PC-9 (cell line): ENCODE data around the gene GPR135. TPM values are rescaled to one million over a fixed set of nuclear protein-coding genes. Genes with fewer than 3 reads are reported as not detected.
A peak's percentile ranks its signal among the peaks of the same experiment; 100 is the strongest.

ENCODE experiments used
- BruUV-seq: library from RNA; stranded (reverse); fragments of 400-500 nt; replicated peaks from 2 replicates; lab custom pipeline; 2021; lab: Mats Ljungman, UMichigan
- CTCF ChIA-PET: fragments of 300-600 bp; sonication (Branson Sonifier 250); formaldehyde crosslinking; loops from one replicate; lab custom pipeline; 2022; ENCODE audit warnings: antibody characterized with exemption; lab: Charles Lee
- POLR2A ChIA-PET: fragments of 300-600 bp; sonication (Branson Sonifier 250); formaldehyde crosslinking; loops from one replicate; lab custom pipeline; 2022; ENCODE audit warnings: antibody characterized with exemption; ENCODE audit not compliant: unreplicated experiment; lab: Charles Lee
- DNase-seq, 2 experiments: peaks; one replicate each; pipeline versions ENCODE4 v3.0.0 to v3.0.0-alpha.2; 2015 to 2022; ENCODE audit warnings: mixed read lengths in 1 of 2
- H2AFZ ChIP-seq: fragments of 200-600 bp; sonication (generic); 2 replicates; pipeline ENCODE4 v1.8.1; 2017; ENCODE audit warnings: antibody characterized with exemption
- H3F3A ChIP-seq: fragments of 200-600 bp; sonication (generic); 2 replicates; pipeline ENCODE4 v1.8.1; 2017; ENCODE audit warnings: antibody characterized with exemption, mild to moderate bottlenecking, low read depth; ENCODE audit not compliant: insufficient read depth
- H3K27ac ChIP-seq: fragments of 200-600 bp; sonication (generic); 2 replicates; pipeline ENCODE4 v1.6.1; 2016; ENCODE audit warnings: mixed run types
- H3K27me3 ChIP-seq: fragments of 200-600 bp; sonication (generic); 2 replicates; pipeline ENCODE4 v1.6.1; 2016; ENCODE audit warnings: low read depth, mixed run types; ENCODE audit not compliant: insufficient read depth
- H3K36me3 ChIP-seq: fragments of 200-600 bp; sonication (generic); 2 replicates; pipeline ENCODE4 v1.6.1; 2016; ENCODE audit warnings: low read depth, mixed run types
- H3K4me1 ChIP-seq: fragments of 200-600 bp; sonication (generic); replicated peaks from 2 replicates; pipeline ENCODE4 v1.6.1; 2016; ENCODE audit warnings: mixed run types; ENCODE audit not compliant: insufficient read depth
- H3K4me2 ChIP-seq: fragments of 200-600 bp; sonication (generic); 2 replicates; pipeline ENCODE4 v1.6.1; 2017; ENCODE audit warnings: mixed run types
- H3K4me3 ChIP-seq: fragments of 200-600 bp; sonication (generic); 2 replicates; pipeline ENCODE4 v1.6.1; 2016; ENCODE audit warnings: mixed run types
- H3K79me2 ChIP-seq: fragments of 200-600 bp; sonication (generic); 2 replicates; pipeline ENCODE4 v1.6.1; 2017; ENCODE audit warnings: low read depth, mixed run types
- H3K9me2 ChIP-seq: fragments of 200-600 bp; sonication (generic); 2 replicates; pipeline ENCODE4 v1.8.1; 2017; ENCODE audit warnings: mild to moderate bottlenecking; ENCODE audit not compliant: insufficient read depth
- H3K9me3 ChIP-seq: fragments of 200-600 bp; sonication (generic); 2 replicates; pipeline ENCODE4 v1.8.1; 2016; ENCODE audit warnings: low read depth; ENCODE audit not compliant: insufficient read depth
- H4K20me1 ChIP-seq: fragments of 200-600 bp; sonication (generic); 2 replicates; pipeline ENCODE4 v1.8.1; 2017; ENCODE audit not compliant: insufficient read depth
- EZH2 ChIP-seq: fragments of 200-600 bp; sonication (generic); IDR thresholded peaks from 2 replicates; pipeline ENCODE4 v1.8.0; 2017; ENCODE audit warnings: antibody characterized with exemption, low read depth
- intact Hi-C: fragments of 100-400 bp; cut with micrococcal nuclease; formaldehyde crosslinking; loops from one replicate; pipeline ENCODE4 v1.10.0; 2022; ENCODE audit not compliant: unreplicated experiment
- total RNA-seq: library from RNA; stranded (reverse); gene quantifications from 2 replicates; pipeline ENCODE4 v1.2.3, GENCODE V29; 2021
- TF ChIP-seq, protein P1 (sequence below): fragments of 200-600 bp; sonication (generic); conservative IDR thresholded peaks from 2 replicates; pipeline ENCODE4 v1.6.1; 2017; ENCODE audit warnings: mixed run types, antibody characterized with exemption, mild to moderate bottlenecking, moderate library complexity

GPR135 gene
- total RNA-seq, 1 experiment from 2014 or later, result 15.2 TPM

GRCh38 chr14:59483819-59484638 is 18.8 kb upstream of the GPR135 start, which contains the start of the genes JKAMP and L3HYPDH:
JKAMP (plus strand) TSS chr14:59484517; CDS start chr14:59484590, 73 bp downstream.
L3HYPDH (minus strand) TSS chr14:59484408; CDS start chr14:59484316, 92 bp downstream.
- TF ChIP-seq, protein P1, sequence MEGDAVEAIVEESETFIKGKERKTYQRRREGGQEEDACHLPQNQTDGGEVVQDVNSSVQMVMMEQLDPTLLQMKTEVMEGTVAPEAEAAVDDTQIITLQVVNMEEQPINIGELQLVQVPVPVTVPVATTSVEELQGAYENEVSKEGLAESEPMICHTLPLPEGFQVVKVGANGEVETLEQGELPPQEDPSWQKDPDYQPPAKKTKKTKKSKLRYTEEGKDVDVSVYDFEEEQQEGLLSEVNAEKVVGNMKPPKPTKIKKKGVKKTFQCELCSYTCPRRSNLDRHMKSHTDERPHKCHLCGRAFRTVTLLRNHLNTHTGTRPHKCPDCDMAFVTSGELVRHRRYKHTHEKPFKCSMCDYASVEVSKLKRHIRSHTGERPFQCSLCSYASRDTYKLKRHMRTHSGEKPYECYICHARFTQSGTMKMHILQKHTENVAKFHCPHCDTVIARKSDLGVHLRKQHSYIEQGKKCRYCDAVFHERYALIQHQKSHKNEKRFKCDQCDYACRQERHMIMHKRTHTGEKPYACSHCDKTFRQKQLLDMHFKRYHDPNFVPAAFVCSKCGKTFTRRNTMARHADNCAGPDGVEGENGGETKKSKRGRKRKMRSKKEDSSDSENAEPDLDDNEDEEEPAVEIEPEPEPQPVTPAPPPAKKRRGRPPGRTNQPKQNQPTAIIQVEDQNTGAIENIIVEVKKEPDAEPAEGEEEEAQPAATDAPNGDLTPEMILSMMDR, result peak; percentile 50
- no peak for TF ChIP-seq EZH2
- Histone ChIP-seq H3K4me1 (peaks cover 46% of the 10 kb centered on the region), H3K9me3 (no peaks in the 10 kb centered on the region), H4K20me1 (no peaks in the 10 kb centered on the region), H3K36me3 (peaks cover 24% of the 10 kb centered on the region), H2AFZ (peak within 1 kb of the TSS; percentile 84), H3F3A (peaks cover 25% of the 10 kb centered on the region), H3K9me2 (no peaks in the 10 kb centered on the region), H3K27me3 (no peaks in the 10 kb centered on the region), H3K27ac (peak within 1 kb of the TSS; percentile 96), H3K79me2 (peaks cover 71% of the 10 kb centered on the region), H3K4me2 (peak within 1 kb of the TSS; percentile 86), H3K4me3 (peak within 1 kb of the TSS; percentile 99)
- POLR2A ChIA-PET, result interaction anchor here (0.6 to 1.2 kb wide), 8 partner anchors 11 to 1284 kb away, joined by 3 to 7 read pairs (median 4); no protein-coding TSS in a partner anchor
- BruUV-seq, result no TSS peak
- CTCF ChIA-PET, result no interaction called here
- intact Hi-C loops, result loop anchor here (1.0 to 5.0 kb wide), 5 partner anchors 123 to 608 kb away; partner anchors contain the start of genes DAAM1 and PCNX4
- peak; percentile 89 to 96 for DNase-seq

DNA sequence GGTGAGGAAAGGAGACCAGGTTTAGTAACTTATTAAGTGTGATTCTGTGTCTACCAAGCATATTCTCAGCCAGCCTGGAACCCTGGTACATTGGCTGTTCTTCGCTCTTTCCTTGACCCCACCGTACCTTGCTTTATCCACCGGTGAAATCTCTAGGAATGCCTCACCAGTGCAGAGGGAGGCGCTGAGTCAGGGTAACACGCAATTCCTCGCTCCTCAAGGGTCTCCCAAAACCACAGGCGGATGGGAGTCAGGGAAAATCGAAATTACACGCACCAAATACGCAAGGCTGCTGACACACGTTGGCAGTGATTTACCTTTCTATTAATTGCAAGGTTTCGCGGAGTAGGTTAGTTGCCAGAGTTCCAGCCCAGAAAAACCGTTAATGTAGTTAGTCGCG is 18.2 kb upstream of the GPR135 start:
- H2AFZ ChIP-seq, result peak overlapping the region; percentile 84
- peaks cover 26% of the 10 kb centered on the region for H3K36me3 ChIP-seq
- peaks cover 25% of the 10 kb centered on the region for H3F3A ChIP-seq
- H3K79me2 ChIP-seq, result peaks cover 78% of the 10 kb centered on the region
- TF ChIP-seq, protein P1, result no peak
- no peak for TF ChIP-seq EZH2
- H3K4me3 ChIP-seq, result peak overlapping the region; percentile 99
- CTCF ChIA-PET, result no interaction called here
- POLR2A ChIA-PET, result interaction anchor here (0.9 to 1.0 kb wide), 2 partner anchors 141 to 295 kb away, joined by 3 to 7 read pairs; no protein-coding TSS in a partner anchor
- H4K20me1 ChIP-seq, result no peaks in the 10 kb centered on the region
- no peaks in the 10 kb centered on the region for H3K9me3 ChIP-seq
- no peaks in the 10 kb centered on the region for H3K9me2 ChIP-seq
- H3K27me3 ChIP-seq, result no peaks in the 10 kb centered on the region
- H3K4me1 ChIP-seq, result peaks cover 46% of the 10 kb centered on the region
- peak in 1 of 2 experiments; percentile 35 for DNase-seq
- TSS peak; percentile 54 for BruUV-seq
- peak overlapping the region; percentile 96 for H3K27ac ChIP-seq
- intact Hi-C loops, result loop anchor here (2.0 to 5.0 kb wide), 3 partner anchors 123 to 609 kb away; partner anchors contain the start of gene PCNX4
- peak overlapping the region; percentile 86 for H3K4me2 ChIP-seq

DNA sequence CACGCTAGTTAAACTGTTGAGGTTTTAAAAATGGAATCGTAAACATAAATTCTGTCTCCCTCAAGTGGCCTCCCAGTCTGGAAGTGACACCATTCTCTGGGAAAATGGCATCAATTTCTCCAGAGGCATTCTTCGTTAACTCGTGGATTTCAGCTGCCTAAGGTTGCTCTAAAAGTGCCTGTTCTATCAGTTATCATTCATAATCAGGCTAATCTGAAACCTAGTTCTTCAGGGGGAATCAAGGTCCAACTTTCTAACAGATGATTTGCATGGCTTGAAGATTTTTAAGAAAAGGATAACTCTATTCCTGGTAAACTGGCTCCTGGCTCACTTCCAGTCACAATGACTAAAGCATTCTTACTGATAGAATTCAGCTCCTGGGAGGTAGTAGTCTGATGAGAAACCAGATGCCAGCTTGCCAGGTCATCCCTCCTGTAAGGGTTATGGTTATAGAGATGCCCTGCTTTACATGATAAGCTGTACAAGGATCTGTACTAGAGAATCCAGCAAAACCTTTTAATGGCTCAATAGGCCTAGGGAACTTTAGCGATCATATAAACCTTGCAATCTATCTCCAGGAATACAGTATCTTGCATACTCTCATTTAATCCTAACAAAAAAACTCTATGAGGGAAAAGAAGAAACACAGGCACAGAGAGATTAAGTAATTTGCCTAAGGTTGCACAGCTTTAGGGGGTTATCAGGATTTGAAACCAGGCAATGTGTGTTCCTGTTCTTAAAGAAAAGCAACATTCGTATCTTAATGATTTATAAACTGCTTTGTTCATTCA is 17.6 kb upstream of the GPR135 start:
- intact Hi-C loops, result loop anchor here (2.0 to 5.0 kb wide), 3 partner anchors 122 to 610 kb away; partner anchors contain the start of gene PCNX4
- no peak for TF ChIP-seq EZH2
- TF ChIP-seq, protein P1, result no peak
- Histone ChIP-seq H3K4me2 (peak overlapping the region; percentile 86), H2AFZ (peak overlapping the region; percentile 67), H3K9me2 (no peaks in the 10 kb centered on the region), H3K79me2 (peaks cover 84% of the 10 kb centered on the region), H3K27ac (peak overlapping the region; percentile 96), H3K4me3 (peak overlapping the region; percentile 99), H3K36me3 (peaks cover 24% of the 10 kb centered on the region), H3K27me3 (no peaks in the 10 kb centered on the region), H3F3A (peaks cover 25% of the 10 kb centered on the region), H3K9me3 (no peaks in the 10 kb centered on the region), H4K20me1 (no peaks in the 10 kb centered on the region), H3K4me1 (peaks cover 46% of the 10 kb centered on the region)
- POLR2A ChIA-PET, result interaction anchor here (0.6 kb wide), 2 partner anchors 43 to 310 kb away, joined by 3 read pairs; no protein-coding TSS in a partner anchor
- CTCF ChIA-PET, result no interaction called here
- DNase-seq, result peak; percentile 62 to 91
- no TSS peak for BruUV-seq
